MCF 10A (cell line): ENCODE data around the gene MSI2. TPM values are rescaled to one million over a fixed set of nuclear protein-coding genes. Genes with fewer than 3 reads are reported as not detected.

ENCODE experiments used
- BruUV-seq: library from RNA; stranded (reverse); fragments of 400-500 nt; replicated peaks from 2 replicates; lab custom pipeline; 2021; lab: Mats Ljungman, UMichigan
- CTCF ChIA-PET: fragments of 300-600 bp; sonication (Branson Sonifier 250); formaldehyde crosslinking; extraction: SDS; loops from one replicate; lab custom pipeline; 2021; ENCODE audit warnings: antibody characterized with exemption, inconsistent platforms; lab: Yijun Ruan, JAX
- POLR2A ChIA-PET: fragments of 300-600, 350-650 bp; sonication (Branson Sonifier 250); formaldehyde crosslinking; extraction: SDS; loops from one replicate; lab custom pipeline; 2020; ENCODE audit warnings: antibody characterized with exemption, inconsistent platforms; lab: Yijun Ruan, JAX
- DNase-seq: peaks from one replicate; pipeline ENCODE4 v3.0.0-alpha.2; 2018; ENCODE audit not compliant: unreplicated experiment
- H3K27ac Mint-ChIP-seq: one replicate; pipeline ENCODE4 v1.8.0; 2022; ENCODE audit warnings: mild to moderate bottlenecking, low read depth, mixed read lengths; ENCODE audit not compliant: unreplicated experiment
- H3K27me3 Mint-ChIP-seq: one replicate; pipeline ENCODE4 v1.8.0; 2022; ENCODE audit warnings: mixed read lengths; ENCODE audit not compliant: insufficient read depth, unreplicated experiment
- H3K36me3 Mint-ChIP-seq: one replicate; pipeline ENCODE4 v1.8.0; 2022; ENCODE audit warnings: mild to moderate bottlenecking, moderate library complexity, mixed read lengths; ENCODE audit not compliant: insufficient read depth, unreplicated experiment
- H3K4me1 Mint-ChIP-seq: one replicate; pipeline ENCODE4 v1.8.0; 2022; ENCODE audit warnings: mixed read lengths; ENCODE audit not compliant: insufficient read depth, unreplicated experiment
- H3K4me3 Mint-ChIP-seq: one replicate; pipeline ENCODE4 v1.8.0; 2022; ENCODE audit warnings: mild to moderate bottlenecking, moderate library complexity, mixed read lengths; ENCODE audit not compliant: unreplicated experiment
- H3K9me3 Mint-ChIP-seq: one replicate; pipeline ENCODE4 v1.8.0; 2022; ENCODE audit warnings: mixed read lengths; ENCODE audit not compliant: unreplicated experiment
- intact Hi-C: fragments of 100-400 bp; cut with micrococcal nuclease; formaldehyde crosslinking; loops from 2 replicates; pipeline ENCODE4 v1.14.1; 2022
- total RNA-seq: library from RNA; stranded (reverse); gene quantifications from 2 replicates; pipeline ENCODE4 v1.2.3, GENCODE V29; 2022
- TF ChIP-seq, protein P1 (sequence below): fragments of 200-600 bp; IDR thresholded peaks from one replicate; pipeline ENCODE4 v1.8.0; 2022; ENCODE audit warnings: antibody characterized with exemption, mild to moderate bottlenecking; ENCODE audit not compliant: unreplicated experiment

MSI2 gene
- total RNA-seq, 1 experiment from 2014 or later: 60.6 TPM

DNA sequence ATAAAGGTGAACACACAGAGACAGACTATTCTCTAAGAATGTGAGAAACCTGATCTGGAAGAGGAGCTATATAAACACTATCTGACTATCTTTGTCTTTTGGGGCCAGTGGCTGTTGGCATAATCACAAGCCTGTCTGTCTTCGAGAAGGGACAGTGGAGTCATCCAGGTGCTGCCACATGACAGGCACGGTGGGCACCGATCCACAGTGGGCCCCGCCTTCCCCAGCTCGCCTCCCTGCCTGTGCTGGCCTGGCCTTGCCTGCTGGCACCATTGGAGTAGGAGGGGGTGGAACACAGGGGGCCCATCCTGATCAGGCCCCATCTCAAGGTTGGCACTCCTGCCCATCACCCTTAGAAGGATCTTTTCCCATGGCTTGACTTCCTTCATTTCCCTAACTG lies 376.0 kb downstream of the MSI2 start:
- Mint-ChIP-seq H3K36me3 (peaks cover 46% of the 10 kb centered on the region), H3K9me3 (no peaks in the 10 kb centered on the region), H3K4me1 (no peaks in the 10 kb centered on the region), H3K27me3 (no peaks in the 10 kb centered on the region), H3K4me3 (no peak overlapping the region), H3K27ac (no peak overlapping the region)
- TF ChIP-seq, protein P1, sequence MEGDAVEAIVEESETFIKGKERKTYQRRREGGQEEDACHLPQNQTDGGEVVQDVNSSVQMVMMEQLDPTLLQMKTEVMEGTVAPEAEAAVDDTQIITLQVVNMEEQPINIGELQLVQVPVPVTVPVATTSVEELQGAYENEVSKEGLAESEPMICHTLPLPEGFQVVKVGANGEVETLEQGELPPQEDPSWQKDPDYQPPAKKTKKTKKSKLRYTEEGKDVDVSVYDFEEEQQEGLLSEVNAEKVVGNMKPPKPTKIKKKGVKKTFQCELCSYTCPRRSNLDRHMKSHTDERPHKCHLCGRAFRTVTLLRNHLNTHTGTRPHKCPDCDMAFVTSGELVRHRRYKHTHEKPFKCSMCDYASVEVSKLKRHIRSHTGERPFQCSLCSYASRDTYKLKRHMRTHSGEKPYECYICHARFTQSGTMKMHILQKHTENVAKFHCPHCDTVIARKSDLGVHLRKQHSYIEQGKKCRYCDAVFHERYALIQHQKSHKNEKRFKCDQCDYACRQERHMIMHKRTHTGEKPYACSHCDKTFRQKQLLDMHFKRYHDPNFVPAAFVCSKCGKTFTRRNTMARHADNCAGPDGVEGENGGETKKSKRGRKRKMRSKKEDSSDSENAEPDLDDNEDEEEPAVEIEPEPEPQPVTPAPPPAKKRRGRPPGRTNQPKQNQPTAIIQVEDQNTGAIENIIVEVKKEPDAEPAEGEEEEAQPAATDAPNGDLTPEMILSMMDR: no peak
- ChIA-PET CTCF (interaction anchor here (0.6 to 0.8 kb wide), 2 partner anchors 37 to 386 kb away, joined by 3 read pairs; no protein-coding TSS in a partner anchor), POLR2A (no interaction called here)
- intact Hi-C loops: no loop called here
- DNase-seq: no peak
- BruUV-seq: no TSS peak

DNA sequence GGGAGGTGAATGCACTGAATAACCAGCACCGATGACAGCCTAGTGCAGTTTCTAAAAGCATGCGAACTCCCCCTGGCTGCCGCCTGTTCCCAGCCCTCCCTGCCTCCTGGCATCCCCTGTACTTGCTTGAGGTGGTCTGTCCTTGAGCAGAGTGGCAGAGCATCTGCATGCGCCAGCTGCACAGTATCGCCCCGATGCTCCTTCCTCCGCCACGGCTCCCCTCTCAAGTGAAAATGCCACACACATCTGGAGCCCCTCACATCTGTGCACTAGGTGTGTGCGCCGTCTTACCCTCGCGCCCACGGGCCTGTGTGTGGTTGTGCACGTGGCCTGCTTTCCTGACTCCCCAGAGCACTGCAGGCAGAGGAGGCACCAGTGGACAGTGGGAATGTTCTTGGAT lies 376.9 kb downstream of the MSI2 start:
- ChIA-PET POLR2A (no interaction called here), CTCF (interaction anchor here (0.9 kb wide), 1 partner anchor 39 kb away, joined by 3 read pairs; no protein-coding TSS in a partner anchor)
- H3K4me1 Mint-ChIP-seq: no peaks in the 10 kb centered on the region
- H3K4me3 Mint-ChIP-seq: no peak overlapping the region
- DNase-seq: no peak
- no TSS peak for BruUV-seq
- no peaks in the 10 kb centered on the region for H3K27me3 Mint-ChIP-seq
- no peak overlapping the region for H3K27ac Mint-ChIP-seq
- intact Hi-C loops: no loop called here
- no peaks in the 10 kb centered on the region for H3K9me3 Mint-ChIP-seq
- TF ChIP-seq, protein P1: no peak
- peaks cover 41% of the 10 kb centered on the region for H3K36me3 Mint-ChIP-seq

DNA sequence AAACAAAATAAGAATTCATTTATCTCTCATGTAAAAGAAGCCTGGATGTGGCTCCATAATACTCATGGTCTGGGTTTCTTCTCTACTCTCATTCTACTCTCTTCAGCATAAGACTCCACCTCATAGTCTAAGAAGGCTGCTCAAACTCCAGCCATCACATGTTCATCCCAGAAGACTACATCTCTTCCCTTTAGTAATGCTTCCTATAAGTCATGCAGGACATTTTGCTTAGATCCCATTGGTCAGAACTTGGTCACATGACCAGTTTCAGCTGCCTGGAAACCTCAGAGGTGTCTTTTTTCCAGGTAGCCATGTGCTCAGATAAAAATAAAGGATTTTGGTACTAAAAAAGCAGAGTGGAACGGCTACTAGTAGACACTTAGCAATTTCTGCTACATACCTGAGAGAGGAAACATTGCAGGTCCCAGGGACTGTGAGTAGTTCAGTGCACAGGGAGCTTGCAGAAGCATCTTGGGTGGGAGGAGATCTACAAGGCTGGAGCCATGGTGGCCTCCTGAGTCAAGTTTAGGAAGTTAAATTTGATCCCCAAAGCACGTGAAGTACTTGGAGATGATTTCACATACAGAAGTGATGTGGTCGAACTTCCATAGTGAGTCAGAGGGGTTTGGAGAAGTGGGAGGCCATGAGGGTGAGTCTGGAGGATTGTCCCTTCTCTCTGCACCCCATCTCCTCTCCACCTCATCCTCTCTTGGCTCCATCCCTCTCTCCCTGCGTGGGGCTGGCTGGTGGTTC lies 378.6 kb downstream of the MSI2 start:
- no peak for DNase-seq
- Mint-ChIP-seq H3K27ac (no peak overlapping the region), H3K27me3 (no peaks in the 10 kb centered on the region), H3K4me3 (no peak overlapping the region), H3K4me1 (no peaks in the 10 kb centered on the region), H3K9me3 (no peaks in the 10 kb centered on the region), H3K36me3 (peaks cover 31% of the 10 kb centered on the region)
- ChIA-PET POLR2A (interaction anchor here (0.5 kb wide), 1 partner anchor 163 kb away, joined by 4 read pairs; no protein-coding TSS in a partner anchor), CTCF (interaction anchor here (0.6 to 0.7 kb wide), 4 partner anchors 9 to 675 kb away, joined by 3 to 5 read pairs (median 3); no protein-coding TSS in a partner anchor)
- TF ChIP-seq, protein P1: no peak
- intact Hi-C loops: no loop called here
- BruUV-seq: no TSS peak

DNA sequence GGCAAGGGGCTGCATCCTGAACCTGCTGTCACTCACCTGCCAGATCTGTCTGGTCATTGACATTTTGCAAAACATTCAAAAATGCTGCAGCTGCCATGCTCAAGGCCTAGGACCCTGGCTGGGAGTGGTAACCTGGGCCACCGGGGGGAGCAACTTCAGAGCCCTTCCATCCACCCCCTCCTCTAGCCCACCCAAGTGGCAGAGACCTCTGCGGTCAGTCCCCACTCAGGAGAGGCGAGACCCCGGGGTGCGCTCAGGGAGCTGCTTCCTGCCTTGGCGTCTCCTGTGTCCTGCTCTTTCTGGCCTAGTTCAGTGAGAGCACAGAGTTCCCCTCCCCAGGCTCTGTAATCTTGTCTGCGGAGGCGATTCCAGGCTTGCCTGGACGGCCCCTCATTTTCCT lies 380.0 kb downstream of the MSI2 start:
- peaks cover 35% of the 10 kb centered on the region for H3K36me3 Mint-ChIP-seq
- ChIA-PET CTCF (interaction anchor here (0.6 to 1.2 kb wide), 5 partner anchors 35 to 516 kb away, joined by 3 to 7 read pairs (median 4); no protein-coding TSS in a partner anchor), POLR2A (interaction anchor here (1.0 kb wide), 1 partner anchor 9 kb away, joined by 6 read pairs; no protein-coding TSS in a partner anchor)
- intact Hi-C loops: no loop called here
- no peak for DNase-seq
- H3K9me3 Mint-ChIP-seq: no peaks in the 10 kb centered on the region
- BruUV-seq: no TSS peak
- H3K27me3 Mint-ChIP-seq: no peaks in the 10 kb centered on the region
- H3K27ac Mint-ChIP-seq: peak overlapping the region; percentile 47
- no peak overlapping the region for H3K4me3 Mint-ChIP-seq
- no peaks in the 10 kb centered on the region for H3K4me1 Mint-ChIP-seq
- TF ChIP-seq, protein P1: no peak
